Motor neuron (in vitro differentiated cells): ENCODE measurements around the gene RPTOR. TPM values are rescaled to one million over a fixed set of nuclear protein-coding genes. Genes with fewer than 3 reads are reported as not detected.
"Not testable (repeated sequence)": the region's sequence is repeated elsewhere in the genome, so short reads cannot be mapped to it uniquely, and the experiment has no call there.

Experiments
- ATAC-seq, 8 experiments: fragments of 200-7000 bp; cut with Tn5 transposase; replicated peaks in 6 of 8; 2 replicates each; pipeline ENCODE4 v1.8.0; 2021; ENCODE audit warnings: mild to moderate bottlenecking in 8 of 8, moderate library complexity in 8 of 8
- H3K27ac ChIP-seq, 2 donors: fragments of 250-450 bp; sonication (Bioruptor Pico); 2 replicates each; pipeline ENCODE4 v1.9.0; 2021; ENCODE audit warnings: antibody characterized with exemption in 2 of 2, mild to moderate bottlenecking in 2 of 2, moderate library complexity in 1 of 2
- H3K4me1 ChIP-seq, 2 donors: fragments of 250-450 bp; sonication (Bioruptor Pico); replicated peaks in 1 of 2; 2 replicates each; pipeline ENCODE4 v1.6.1; 2021; ENCODE audit warnings: antibody characterized with exemption in 2 of 2, mild to moderate bottlenecking in 2 of 2, moderate library complexity in 1 of 2
- H3K4me3 ChIP-seq, 5 donors: fragments of 250-450 bp; sonication (Bioruptor Pico); 2 replicates each; pipeline ENCODE4 v1.9.0; 2021; ENCODE audit warnings: antibody characterized with exemption in 5 of 5, mild to moderate bottlenecking in 5 of 5, moderate library complexity in 4 of 5
- WGBS, 10 experiments: fragments of 450-650 bp; shearing (Covaris generic); methylation state at CpG; one replicate each; pipeline ENCODE4 v1.0.0; 2022; 5-methylcytosine and 5-hydroxymethylcytosine counted together
- in situ Hi-C, 9 experiments: fragments of 400-800 bp; cut with MboI; loops; one replicate each; pipeline ENCODE4 v1.15.0; 2021; ENCODE audit warnings: low sequenced_read_pairs in 9 of 9, low pct_unique_long_range_greater_than_20kb in 2 of 9; ENCODE audit not compliant: unreplicated experiment in 9 of 9
- total RNA-seq, 8 experiments: library from RNA; unstranded; fragments of 300-600 nt; gene quantifications; 2 replicates each; pipeline versions ENCODE4 v1.2.3 to v1.2.4, GENCODE V29; 2022

Gene RPTOR
- total RNA-seq, 8 experiments from 2014 or later, result 15.6 to 53.3 (median 19.2) TPM

DNA sequence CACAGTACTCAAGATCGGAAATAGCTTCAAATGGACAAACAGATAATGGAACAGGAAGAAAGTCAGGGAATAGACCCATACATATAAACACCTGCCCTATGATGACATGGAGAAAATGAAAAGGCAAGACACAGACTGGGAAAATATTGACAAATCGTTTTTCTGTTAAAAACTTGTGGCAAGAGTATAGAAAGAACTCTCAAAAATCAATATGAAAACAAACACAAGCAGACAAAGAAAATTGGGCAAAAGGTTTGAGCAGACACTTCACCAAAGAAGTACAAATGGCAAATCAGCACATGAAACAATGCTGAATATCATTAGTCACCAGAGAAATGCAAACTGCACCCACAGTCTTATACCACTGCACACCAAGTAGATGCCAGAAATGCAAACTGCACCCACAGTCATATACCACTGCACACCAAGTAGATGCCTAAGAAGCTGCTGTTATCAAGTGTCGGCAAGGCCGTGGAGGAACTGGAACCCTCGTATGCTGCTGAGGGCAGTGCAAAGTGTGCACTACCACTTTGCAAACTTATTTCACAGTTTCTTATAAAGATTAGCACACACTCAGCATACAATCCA, 323.5 kb downstream of the RPTOR start:
- ATAC-seq, result peak in 2 of 8 experiments; percentile 23 to 31
- Histone ChIP-seq H3K27ac (no peak overlapping the region), H3K4me3 (no peak overlapping the region), H3K4me1 (peaks cover 14% of the 10 kb centered on the region in 2 donors)
- 58 to 100% (median 85%) methylated on average over 1 to 5 of the region's 5 CpGs; no CpG with 5 or more reads in 1 of the 10 experiments for WGBS, 10 experiments
- in situ Hi-C loops, result no loop called here

DNA sequence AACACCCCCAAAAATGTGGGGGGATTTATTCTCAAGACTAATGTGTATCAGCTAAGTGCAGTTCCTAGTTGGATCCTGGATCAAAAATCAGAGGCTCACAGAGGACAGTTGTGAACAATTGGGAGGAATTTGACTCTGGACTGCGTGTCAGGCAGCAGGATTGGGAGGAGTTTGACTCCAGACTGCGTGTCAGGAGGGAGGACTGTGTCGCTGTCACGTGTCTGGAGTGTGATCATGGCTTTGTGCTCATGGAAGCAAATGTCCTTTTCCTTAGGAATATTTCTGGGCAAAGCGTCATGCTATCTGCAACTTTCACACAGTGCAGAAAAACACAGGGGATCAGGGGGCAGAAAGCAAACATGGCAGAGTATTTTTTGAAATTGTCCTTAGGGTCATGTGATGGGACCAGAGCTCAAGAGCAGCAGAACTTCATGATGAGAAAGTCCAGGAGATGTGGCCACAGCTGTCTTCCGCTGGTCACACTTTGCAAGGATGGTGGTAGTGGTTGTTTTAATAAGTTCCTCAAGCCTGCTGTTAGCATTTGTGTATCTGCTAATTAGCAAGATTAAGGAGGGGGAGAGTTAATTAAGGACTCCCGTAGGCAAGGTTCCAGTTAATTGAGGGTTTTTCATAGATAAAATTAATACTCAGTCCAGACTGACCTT, 325.0 kb downstream of the RPTOR start:
- in situ Hi-C loops, result no loop called here
- 27 to 97% (median 88%) methylated on average over 2 to 7 of the region's 7 CpGs; no CpG with 5 or more reads in 1 of the 10 experiments for WGBS, 10 experiments
- peak in 2 of 8 experiments; percentile 14 to 23 for ATAC-seq
- H3K4me1 ChIP-seq, result peaks cover 23 to 25% of the 10 kb centered on the region in 2 donors
- no peak overlapping the region for H3K27ac ChIP-seq
- H3K4me3 ChIP-seq, result no peak overlapping the region

DNA sequence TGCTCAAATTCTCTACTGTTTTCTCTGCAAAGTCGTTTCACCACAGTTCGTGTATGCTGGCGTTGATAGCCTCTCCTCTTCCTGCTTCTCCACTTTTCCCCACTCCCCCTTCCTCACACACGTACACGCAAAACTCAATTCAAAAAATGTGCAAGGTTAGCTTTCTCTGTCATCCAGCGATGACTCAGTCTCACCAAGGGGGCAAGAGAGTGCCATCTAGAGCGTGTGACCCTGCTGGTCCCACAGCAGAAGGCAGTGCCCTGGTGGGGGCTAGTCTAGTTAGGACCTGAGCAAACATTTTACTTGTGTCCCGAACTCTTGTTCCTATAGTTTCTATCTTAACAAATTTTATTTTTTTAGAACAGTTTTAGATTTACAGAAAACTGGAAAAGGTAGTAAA, 325.8 kb downstream of the RPTOR start:
- in situ Hi-C loops, result no loop called here
- no peak for ATAC-seq
- Histone ChIP-seq H3K4me1 (peaks cover 23 to 25% of the 10 kb centered on the region in 2 donors), H3K27ac (no peak overlapping the region), H3K4me3 (no peak overlapping the region)
- 80 to 100% (median 95%) methylated on average over 1 to 7 of the region's 8 CpGs; no CpG with 5 or more reads in 2 of the 10 experiments for WGBS, 10 experiments

DNA sequence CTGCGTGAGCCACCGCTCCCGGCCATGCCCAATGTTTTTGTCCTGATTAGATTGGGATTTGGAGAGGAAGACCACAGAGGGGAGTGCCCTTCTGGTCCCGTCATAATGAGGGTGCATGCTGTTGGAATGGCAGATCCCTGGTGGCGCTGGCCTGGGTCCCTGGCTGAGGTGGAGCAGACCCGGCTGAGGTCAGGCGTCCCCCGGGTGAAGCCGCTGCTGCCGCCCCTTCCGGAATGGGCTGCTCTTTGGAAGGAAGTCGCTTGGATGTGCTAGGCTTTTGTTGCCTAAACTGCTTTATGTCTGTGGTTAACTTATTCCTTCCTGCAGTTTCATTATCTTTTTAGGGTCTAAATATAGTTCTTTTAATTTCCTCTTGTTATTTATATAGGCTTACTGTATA, 326.7 kb downstream of the RPTOR start:
- no peak overlapping the region for H3K4me3 ChIP-seq
- no peak for ATAC-seq
- in situ Hi-C loops, result no loop called here
- H3K27ac ChIP-seq, result no peak overlapping the region
- WGBS, 10 experiments, result 60 to 100% (median 90%) methylated on average over 1 to 12 of the region's 12 CpGs; no CpG with 5 or more reads in 2 of the 10 experiments
- H3K4me1 ChIP-seq, result peaks cover 23 to 25% of the 10 kb centered on the region in 2 donors

DNA sequence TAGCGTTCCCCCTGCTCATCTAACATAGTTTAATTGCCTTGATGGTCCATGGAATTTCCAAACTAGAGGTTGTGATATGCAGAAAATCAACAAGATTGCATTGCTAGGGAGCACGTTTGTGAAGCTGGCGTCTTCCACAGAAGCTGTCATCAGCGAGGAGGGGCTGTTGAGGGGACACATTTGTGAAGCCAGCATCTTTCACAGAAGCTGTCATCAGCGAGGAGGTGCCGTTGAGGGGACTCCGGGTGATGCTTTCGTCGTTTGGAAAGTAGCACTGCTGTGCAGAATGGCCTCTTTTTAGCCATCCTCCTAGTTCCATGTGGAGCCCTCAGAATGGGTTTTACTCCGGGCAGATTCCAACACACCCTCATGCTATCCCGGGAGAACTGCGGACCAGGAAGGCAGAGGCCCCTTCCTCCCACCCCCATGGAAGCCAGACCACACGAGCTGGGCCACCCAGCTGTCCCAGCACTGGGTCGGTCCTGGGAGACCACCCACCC, 327.4 kb downstream of the RPTOR start:
- in situ Hi-C loops, result no loop called here
- 20 to 100% (median 84%) methylated on average over 1 to 9 of the region's 14 CpGs; no CpG with 5 or more reads in 2 of the 10 experiments for WGBS, 10 experiments
- Histone ChIP-seq H3K4me1 (peaks cover 23 to 26% of the 10 kb centered on the region in 2 donors), H3K27ac (peak overlapping the region in 1 of 2 donors; percentile 8), H3K4me3 (no peak overlapping the region)
- ATAC-seq, result peak in 5 of 8 experiments; percentile 6 to 44 (median 7)

DNA sequence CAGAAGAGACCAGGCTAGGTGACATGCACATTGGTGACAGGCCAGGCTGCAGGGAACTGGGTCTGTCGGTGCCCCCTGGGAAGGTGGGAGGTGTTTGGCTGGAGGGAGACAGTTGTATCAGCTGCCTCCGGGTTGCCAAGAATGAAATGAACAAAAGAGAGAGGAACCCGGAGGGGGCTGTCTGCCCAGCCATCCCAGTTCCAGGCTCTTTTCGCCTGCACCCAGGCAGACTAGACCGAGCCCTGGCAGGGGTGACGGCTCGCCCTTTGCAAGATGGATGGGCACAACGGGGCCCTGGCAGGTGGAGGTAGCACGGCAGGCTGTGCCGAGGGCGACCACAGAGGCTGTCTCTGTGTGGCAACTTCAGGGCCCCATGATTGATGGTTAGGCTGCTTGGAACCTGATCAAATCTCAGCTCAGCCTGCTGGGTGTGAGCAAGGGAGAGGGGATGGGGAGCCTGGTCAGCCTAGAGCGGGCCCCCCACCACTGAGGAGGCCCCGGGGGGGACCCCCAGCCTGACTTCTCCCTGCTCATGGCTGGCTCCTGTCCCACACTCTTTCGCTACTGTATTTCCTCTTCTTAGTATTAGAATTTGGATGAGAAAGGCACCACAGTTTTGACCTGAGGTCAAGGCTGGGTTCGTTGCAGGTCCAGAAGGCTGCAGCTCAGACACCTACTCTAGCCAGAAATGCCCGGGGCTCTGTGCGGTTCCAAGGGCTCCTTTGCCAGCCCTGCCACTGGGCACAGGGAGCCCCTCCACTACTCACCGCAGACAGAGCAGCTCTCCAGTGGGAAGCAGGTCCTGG, 328.1 kb downstream of the RPTOR start:
- peak in 5 of 8 experiments; percentile 43 to 63 (median 47) for ATAC-seq
- Histone ChIP-seq H3K27ac (peak overlapping the region in 1 of 2 donors; percentile 8), H3K4me3 (no peak overlapping the region), H3K4me1 (peaks cover 29 to 33% of the 10 kb centered on the region in 2 donors)
- in situ Hi-C loops, result no loop called here
- 40 to 100% (median 59%) methylated on average over 1 to 5 of the region's 18 CpGs; no CpG with 5 or more reads in 6 of the 10 experiments for WGBS, 10 experiments

DNA sequence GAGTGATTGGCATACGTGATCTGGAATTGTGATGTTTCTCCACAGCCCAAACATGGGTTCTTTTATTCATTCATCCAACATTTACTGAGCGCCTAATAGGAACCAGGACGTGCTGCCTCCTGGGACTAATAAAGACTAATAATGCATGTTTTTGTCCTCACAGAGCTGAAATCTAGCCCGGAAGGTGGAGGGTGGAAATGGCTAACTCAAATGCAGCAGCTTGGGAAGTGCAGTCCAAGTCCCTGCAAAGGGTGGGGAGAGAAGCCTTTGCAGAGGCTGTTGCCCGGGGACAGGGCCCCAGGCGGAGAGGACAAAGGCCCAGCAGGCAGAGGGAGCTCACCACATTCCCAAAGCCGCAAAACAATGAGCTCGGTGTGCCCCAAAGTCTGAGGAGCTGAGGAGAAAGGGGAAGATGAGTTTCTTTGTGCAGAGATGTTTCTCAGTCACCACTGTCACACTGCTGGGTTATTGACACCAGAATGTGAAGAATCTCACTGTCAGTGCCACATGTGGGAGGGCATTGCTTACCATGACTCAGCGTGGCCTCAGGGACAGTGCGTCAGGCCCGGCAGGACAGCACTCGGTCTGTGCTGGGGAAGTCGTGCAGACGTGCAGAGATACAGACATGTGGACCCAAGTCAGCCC, 328.8 kb downstream of the RPTOR start:
- Histone ChIP-seq H3K4me1 (peaks cover 33 to 39% of the 10 kb centered on the region in 2 donors), H3K27ac (peak overlapping the region in 1 of 2 donors; percentile 8), H3K4me3 (no peak overlapping the region)
- 25 to 50% (median 43%) methylated on average over 2 to 12 of the region's 14 CpGs; no CpG with 5 or more reads in 4 of the 10 experiments for WGBS, 10 experiments
- in situ Hi-C loops, result no loop called here
- peak in 7 of 8 experiments; percentile 75 to 93 (median 85) for ATAC-seq

DNA sequence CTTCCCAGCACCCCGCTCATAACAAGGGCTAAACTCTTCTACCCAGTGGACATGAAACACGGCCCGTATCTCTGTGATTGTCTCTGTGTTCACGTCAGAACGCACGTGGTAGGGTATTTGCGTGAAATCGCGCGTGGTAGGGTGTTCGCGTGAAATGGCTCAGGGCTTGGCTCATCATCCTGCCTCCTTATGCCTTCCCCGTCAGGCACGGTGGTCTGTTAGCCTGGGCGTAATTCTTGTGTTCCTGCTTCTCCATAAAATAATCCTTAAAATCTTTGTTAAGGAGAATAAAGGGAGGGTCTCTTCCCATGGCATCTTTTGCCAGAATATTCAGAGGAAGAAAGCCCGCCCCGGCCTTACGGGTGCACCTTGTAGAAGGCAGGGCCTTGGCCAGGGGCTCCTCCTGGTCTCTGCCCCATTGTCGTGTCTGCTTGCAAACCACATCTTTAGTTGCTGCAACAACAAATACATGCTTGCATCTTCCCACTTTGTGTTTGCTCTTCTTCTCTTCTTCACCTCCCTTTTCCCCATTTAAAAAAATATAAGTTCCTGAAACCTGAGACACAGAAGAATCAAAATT, 330.3 kb downstream of the RPTOR start:
- no peak overlapping the region for H3K27ac ChIP-seq
- peaks cover 33 to 39% of the 10 kb centered on the region in 2 donors for H3K4me1 ChIP-seq
- no peak overlapping the region for H3K4me3 ChIP-seq
- in situ Hi-C loops, result no loop called here
- 71 to 100% (median 94%) methylated on average over 1 to 18 of the region's 19 CpGs; no CpG with 5 or more reads in 2 of the 10 experiments for WGBS, 10 experiments
- no peak for ATAC-seq

DNA sequence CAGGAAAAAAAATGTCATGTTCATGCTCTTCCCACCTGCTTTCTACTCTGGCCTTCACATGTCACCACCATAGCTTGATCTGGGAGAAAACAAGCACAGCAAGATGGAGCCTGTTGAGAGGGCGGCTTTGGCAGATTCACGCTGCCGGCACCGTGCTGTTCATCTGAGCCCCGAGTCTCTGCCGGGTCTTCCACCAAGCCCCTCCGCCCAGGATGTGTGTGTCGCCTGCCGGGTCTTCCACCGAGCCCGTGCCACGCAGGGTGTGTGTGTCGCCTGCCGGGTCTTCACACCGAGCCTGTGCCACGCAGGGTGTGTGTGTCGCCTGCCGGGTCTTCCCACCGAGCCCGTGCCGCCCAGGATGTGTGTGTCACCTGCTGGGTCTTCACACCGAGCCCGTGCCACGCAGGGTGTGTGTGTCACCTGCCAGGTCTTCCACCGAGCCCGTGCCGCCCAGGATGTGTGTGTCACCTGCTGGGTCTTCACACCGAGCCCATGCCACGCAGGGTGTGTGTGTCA, 330.9 kb downstream of the RPTOR start:
- WGBS, 10 experiments, result 87 to 100% (median 97%) methylated on average over 1 to 3 of the region's 29 CpGs; no CpG with 5 or more reads in 6 of the 10 experiments
- in situ Hi-C loops, H3K27ac ChIP-seq, ATAC-seq, H3K4me3 ChIP-seq: not testable (repeated sequence)
- H3K4me1 ChIP-seq, result peaks cover 33 to 44% of the 10 kb centered on the region in 2 donors

DNA sequence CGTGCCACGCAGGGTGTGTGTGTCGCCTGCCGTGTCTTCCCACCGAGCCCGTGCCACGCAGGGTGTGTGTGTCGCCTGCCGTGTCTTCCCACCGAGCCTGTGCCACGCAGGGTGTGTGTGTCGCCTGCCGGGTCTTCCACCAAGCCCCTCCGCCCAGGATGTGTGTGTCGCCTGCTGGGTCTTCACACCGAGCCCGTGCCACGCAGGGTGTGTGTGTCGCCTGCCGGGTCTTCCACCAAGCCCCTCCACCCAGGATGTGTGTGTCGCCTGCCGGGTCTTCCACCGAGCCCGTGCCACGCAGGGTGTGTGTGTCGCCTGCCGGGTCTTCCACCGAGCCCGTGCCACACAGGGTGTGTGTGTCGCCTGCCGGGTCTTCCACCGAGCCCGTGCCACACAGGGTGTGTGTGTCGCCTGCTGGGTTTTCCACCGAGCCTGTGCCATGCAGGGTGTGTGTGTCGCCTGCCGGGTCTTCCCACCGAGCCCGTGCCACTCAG, 331.9 kb downstream of the RPTOR start:
- in situ Hi-C loops, result not testable (repeated sequence)
- WGBS, 10 experiments, result 100% methylated on average over 1 of the region's 39 CpGs; no CpG with 5 or more reads in 9 of the 10 experiments

DNA sequence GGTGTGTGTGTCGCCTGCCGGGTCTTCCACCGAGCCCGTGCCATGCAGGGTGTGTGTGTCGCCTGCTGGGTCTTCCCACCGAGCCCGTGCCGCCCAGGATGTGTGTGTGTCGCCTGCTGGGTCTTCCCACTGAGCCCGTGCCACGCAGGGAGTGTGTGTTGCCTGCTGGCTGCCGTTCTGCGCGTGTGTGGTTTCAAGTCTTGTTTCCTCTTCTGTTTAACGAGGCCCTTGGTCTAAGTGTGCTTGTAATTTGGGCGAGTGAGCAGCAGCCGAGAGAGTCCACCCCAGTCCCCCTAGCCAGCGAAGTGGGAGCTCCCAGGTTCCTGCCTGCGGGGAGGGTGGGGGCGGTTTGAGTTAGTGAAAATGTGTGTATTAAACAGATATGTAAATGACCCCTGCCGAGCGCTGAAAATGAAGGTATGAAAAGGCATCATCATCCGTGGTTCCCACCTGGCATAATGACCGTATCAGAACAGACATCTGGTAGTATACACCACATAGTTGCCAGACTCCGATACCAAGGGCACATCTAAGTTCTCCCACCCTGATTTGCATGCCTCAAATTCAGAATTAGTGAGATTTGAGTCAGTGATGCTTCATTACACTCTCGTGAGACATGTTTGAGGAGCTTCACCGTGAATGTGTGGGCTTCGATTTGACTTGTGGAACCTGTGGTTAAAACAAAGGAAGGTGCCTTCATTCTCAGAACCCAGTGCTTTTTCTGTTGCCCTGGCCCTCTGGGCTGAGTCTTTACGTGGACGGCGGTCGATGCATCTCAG, 332.5 kb downstream of the RPTOR start:
- in situ Hi-C loops, result no loop called here
- WGBS, 10 experiments, result 71 to 100% (median 88%) methylated on average over 4 to 11 of the region's 32 CpGs; no CpG with 5 or more reads in 2 of the 10 experiments
- Histone ChIP-seq H3K4me1 (peaks cover 29 to 40% of the 10 kb centered on the region in 2 donors), H3K27ac (peak overlapping the region; percentile 39 to 69), H3K4me3 (no peak overlapping the region)
- ATAC-seq, result no peak

More for the DNA sequence above, 331.9 kb downstream of the RPTOR start:
- H3K27ac ChIP-seq, ATAC-seq, H3K4me3 ChIP-seq: not testable (repeated sequence)
- H3K4me1 ChIP-seq, result peaks cover 33 to 45% of the 10 kb centered on the region in 2 donors
